Smooth muscle cell of the brain vasculature (primary cell): ENCODE data around the gene ADCY4.
"Not testable (repeated sequence)": the region's sequence is repeated elsewhere in the genome, so short reads cannot be mapped to it uniquely, and the experiment has no call there.

Source experiments
- DNase-seq: peaks from one replicate; pipeline ENCODE4 v3.0.0-alpha.2; 2012; ENCODE audit warnings: low read depth, low spot score

Gene ADCY4

GRCh38 chr14:24339284-24340151, 4.6 kb upstream of the ADCY4 start, which contains the start of gene RIPK3:
Gene RIPK3, minus strand, starts transcription at chr14:24339991. Its CDS starts 165 bp downstream, at chr14:24339826.
- no peak for DNase-seq

GRCh38 chr14:24338843-24339242, 4.0 kb upstream of the ADCY4 start:
- no peak for DNase-seq

GRCh38 chr14:24337824-24338175, 2.9 kb upstream of the ADCY4 start:
- no peak for DNase-seq

GRCh38 chr14:24337144-24337823, 2.4 kb upstream of the ADCY4 start:
- no peak for DNase-seq

- DNase-seq, result no peak
Measured at GRCh38 chr14:24335461-24336171, 745 bp upstream of the ADCY4 start.

- no peak for DNase-seq
Measured at GRCh38 chr14:24332268-24332993, 2.4 kb downstream of the ADCY4 start.

- no peak for DNase-seq
Measured at GRCh38 chr14:24331731-24332267, 3.1 kb downstream of the ADCY4 start.

GRCh38 chr14:24330973-24331674, 3.7 kb downstream of the ADCY4 start:
- DNase-seq, result no peak

GRCh38 chr14:24329736-24330135, 5.1 kb downstream of the ADCY4 start:
- no peak for DNase-seq

GRCh38 chr14:24329073-24329663, 5.7 kb downstream of the ADCY4 start:
- no peak for DNase-seq

- not testable (repeated sequence) for DNase-seq
Measured at GRCh38 chr14:24327914-24328313, 7.0 kb downstream of the ADCY4 start.

- no peak for DNase-seq
Measured at GRCh38 chr14:24327303-24327702, 7.6 kb downstream of the ADCY4 start.

- DNase-seq, result no peak
Measured at GRCh38 chr14:24325963-24326362, 8.9 kb downstream of the ADCY4 start.

GRCh38 chr14:24325041-24325530, 9.8 kb downstream of the ADCY4 start:
- DNase-seq, result no peak

GRCh38 chr14:24324024-24324423, 10.8 kb downstream of the ADCY4 start:
- no peak for DNase-seq

GRCh38 chr14:24323341-24323740, 11.5 kb downstream of the ADCY4 start:
- DNase-seq, result no peak

GRCh38 chr14:24322672-24323071, 12.2 kb downstream of the ADCY4 start:
- no peak for DNase-seq

- DNase-seq, result no peak
Measured at GRCh38 chr14:24321212-24321975, 13.5 kb downstream of the ADCY4 start.

- DNase-seq, result no peak
Measured at GRCh38 chr14:24317141-24317928, 17.5 kb downstream of the ADCY4 start.
